Measurements from ENCODE around the gene LIN7B.

Gene LIN7B

DNA sequence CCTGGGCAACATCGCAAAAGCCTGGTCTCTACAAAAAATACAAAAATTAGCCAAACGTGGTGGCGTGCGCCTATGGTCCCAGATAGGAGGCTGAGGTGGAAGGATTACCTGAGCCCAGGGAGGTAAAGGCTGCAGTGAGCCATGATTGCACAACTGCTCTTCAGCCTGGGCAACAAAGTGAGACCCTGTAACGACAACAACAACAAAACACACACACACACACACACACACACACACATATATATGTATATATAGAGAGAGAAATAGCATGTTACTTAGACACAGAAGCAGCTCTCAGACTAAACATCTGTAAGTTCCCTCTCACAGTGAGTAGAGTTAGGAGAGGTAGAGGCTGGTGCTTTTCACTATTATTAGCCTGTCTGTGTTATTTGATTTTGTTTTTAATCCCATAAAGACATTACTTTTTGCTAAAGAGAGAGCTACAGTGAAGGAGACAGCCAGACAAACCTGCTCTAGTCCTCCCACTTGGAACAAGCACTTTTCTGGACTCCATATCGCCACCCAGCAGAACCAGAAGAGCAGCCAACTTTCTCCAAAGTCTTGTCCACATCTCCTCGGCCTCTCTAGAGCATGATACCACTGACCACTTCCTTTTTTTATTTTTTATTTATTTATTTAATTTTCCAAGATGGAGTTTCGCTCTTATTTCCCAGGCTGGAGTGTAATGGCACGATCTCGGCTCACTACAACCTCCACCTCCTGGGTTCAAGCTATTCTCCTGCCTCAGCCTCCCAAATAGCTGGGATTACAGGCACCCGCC is 2.8 kb upstream of the LIN7B start:
- no peak for DNase-seq (ENCODE audit: low read depth, low spot score)
- Histone ChIP-seq H3K27ac (peak overlapping the region; percentile 87), H3K9me3 (ENCODE audit: low read depth, low read length) (no peaks in the 10 kb centered on the region), H3K4me3 (no peak overlapping the region), H3K9ac (ENCODE audit: insufficient read length) (no peak overlapping the region), H3K36me3 (ENCODE audit: insufficient read depth, low read length) (peaks cover 42% of the 10 kb centered on the region)
- TF ChIP-seq EZH2 (IDR thresholded peaks at IDR 0.05) (no peak), FOXP2 (optimal IDR thresholded peaks at IDR 0.05; ENCODE audit: control extremely low read depth, extremely low read length, insufficient read depth) (no peak), POLR2AphosphoS5 (IDR thresholded peaks at IDR 0.05; ENCODE audit: borderline replicate concordance, low read depth, low read length) (0 out of 2 replicates have a peak, but pooled peaks have one; percentile 21)

DNA sequence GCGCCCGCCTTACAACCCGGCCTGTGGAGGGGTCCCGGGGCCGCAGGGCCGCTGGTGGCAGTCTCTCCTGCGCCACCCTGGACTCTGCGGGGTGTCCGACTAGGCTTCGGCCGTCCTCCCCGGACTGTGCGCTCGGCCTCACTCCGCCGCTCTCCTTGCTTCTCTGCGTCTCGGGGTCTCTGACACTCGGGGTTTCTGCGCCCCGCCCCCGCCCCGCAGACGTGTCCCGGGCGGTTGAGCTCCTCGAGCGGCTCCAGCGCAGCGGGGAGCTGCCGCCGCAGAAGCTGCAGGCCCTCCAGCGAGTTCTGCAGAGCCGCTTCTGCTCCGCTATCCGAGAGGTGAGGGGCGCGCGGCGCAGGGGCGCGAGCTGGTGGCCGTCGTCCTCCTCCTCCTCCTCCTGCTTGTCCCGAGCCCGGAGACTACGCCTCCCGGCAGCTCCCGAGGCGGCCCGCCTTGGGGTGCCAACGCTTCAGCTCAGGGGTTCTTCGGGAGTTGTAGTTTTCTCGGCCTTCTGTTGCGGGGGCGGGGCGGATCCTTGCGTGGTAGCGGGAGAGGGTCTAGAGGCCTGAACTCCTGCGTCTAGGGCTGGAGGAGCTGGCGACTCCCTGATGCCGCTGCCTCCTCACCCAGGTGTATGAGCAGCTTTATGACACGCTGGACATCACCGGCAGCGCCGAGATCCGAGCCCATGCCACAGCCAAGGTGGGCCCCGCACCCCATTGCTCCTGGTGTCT is 627 bp downstream of the LIN7B start:
- Histone ChIP-seq H3K9me3 (ENCODE audit: low read depth, low read length) (no peaks in the 10 kb centered on the region), H3K4me3 (peak overlapping the region; percentile 99), H3K27ac (peak overlapping the region; percentile 98), H3K36me3 (ENCODE audit: insufficient read depth, low read length) (peaks cover 12% of the 10 kb centered on the region; the same call in 1 of the 2 replicates), H3K9ac (ENCODE audit: insufficient read length) (peak overlapping the region; percentile 91)
- TF ChIP-seq FOXP2 (optimal IDR thresholded peaks at IDR 0.05; ENCODE audit: control extremely low read depth, extremely low read length, insufficient read depth) (peak; percentile 14), POLR2AphosphoS5 (IDR thresholded peaks at IDR 0.05; ENCODE audit: borderline replicate concordance, low read depth, low read length) (peak; percentile 77; the same call in 1 of the 2 replicates), EZH2 (IDR thresholded peaks at IDR 0.05) (no peak)
- DNase-seq (ENCODE audit: low read depth, low spot score), result no peak

GRCh38 chr19:49116544-49116943 is 2.4 kb downstream of the LIN7B start:
- TF ChIP-seq FOXP2 (optimal IDR thresholded peaks at IDR 0.05; ENCODE audit: control extremely low read depth, extremely low read length, insufficient read depth) (no peak), POLR2AphosphoS5 (IDR thresholded peaks at IDR 0.05; ENCODE audit: borderline replicate concordance, low read depth, low read length) (0 out of 2 replicates have a peak, but pooled peaks have one; percentile 12)
- peaks cover 9% of the 10 kb centered on the region; the same call in 1 of the 2 replicates for H3K36me3 ChIP-seq (ENCODE audit: insufficient read depth, low read length)
- no peaks in the 10 kb centered on the region for H3K9me3 ChIP-seq (ENCODE audit: low read depth, low read length)
- peak overlapping the region; percentile 99 for H3K4me3 ChIP-seq
- DNase-seq (ENCODE audit: low read depth, low spot score), result no peak
- peak overlapping the region; percentile 98 for H3K27ac ChIP-seq
- no peak overlapping the region for H3K9ac ChIP-seq (ENCODE audit: insufficient read length)

DNA sequence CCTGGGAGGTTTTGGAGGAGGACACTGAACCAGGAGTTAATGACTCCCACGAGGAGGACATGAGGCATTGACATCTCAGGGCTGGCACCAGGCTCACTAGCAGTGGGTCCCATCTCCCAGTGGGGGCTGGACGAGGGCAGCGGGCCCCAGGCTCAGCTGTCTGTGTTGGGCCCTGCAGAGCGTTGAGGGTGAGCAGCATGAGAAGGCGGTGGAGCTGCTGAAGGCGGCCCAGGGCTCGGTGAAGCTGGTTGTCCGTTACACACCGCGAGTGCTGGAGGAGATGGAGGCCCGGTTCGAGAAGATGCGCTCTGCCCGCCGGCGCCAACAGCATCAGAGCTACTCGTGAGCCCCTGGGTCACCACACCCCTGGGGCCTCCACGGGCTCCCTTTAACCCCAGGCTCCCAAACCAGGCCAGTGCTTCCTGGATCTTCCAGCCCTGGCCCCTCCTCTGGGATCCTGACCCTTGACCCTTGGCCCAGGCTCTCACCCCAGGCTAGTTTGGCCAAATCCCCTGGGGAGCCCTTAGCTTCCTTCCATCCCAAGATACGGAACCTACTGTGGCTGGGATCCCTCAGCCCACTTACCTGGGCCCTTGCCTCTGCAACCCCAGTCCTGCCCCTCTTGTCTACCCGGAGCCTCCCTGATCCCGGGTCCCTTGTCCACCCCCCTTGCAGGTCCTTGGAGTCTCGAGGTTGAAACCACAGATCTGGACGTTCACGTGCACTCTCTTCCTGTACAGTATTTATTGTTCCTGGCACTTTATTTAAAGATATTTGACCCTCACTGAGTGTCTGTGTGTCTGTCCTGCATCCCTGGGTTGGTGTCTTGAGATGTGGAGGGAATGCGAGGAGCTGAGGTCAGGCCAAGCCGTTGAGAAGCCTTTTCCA is 3.8 kb downstream of the LIN7B start:
- no peak for DNase-seq (ENCODE audit: low read depth, low spot score)
- no peaks in the 10 kb centered on the region for H3K9me3 ChIP-seq (ENCODE audit: low read depth, low read length)
- no peak for TF ChIP-seq EZH2 (IDR thresholded peaks at IDR 0.05)
- H3K27ac ChIP-seq, result peak overlapping the region; percentile 83
- peaks cover 9% of the 10 kb centered on the region; the same call in 1 of the 2 replicates for H3K36me3 ChIP-seq (ENCODE audit: insufficient read depth, low read length)
- peak overlapping the region; percentile 87 for H3K9ac ChIP-seq (ENCODE audit: insufficient read length)
- peak overlapping the region; percentile 82 for H3K4me3 ChIP-seq

GRCh38 chr19:49118565-49119410 is 4.6 kb downstream of the LIN7B start, which contains the start of gene C19orf73:
TSS of gene C19orf73 (minus strand) at chr19:49119143. CDS start at chr19:49119022, 121 bp downstream.
- DNase-seq (ENCODE audit: low read depth, low spot score), result no peak
- TF ChIP-seq POLR2AphosphoS5 (IDR thresholded peaks at IDR 0.05; ENCODE audit: borderline replicate concordance, low read depth, low read length) (peak; percentile 86; the same call in 1 of the 2 replicates), EZH2 (IDR thresholded peaks at IDR 0.05) (no peak), FOXP2 (optimal IDR thresholded peaks at IDR 0.05; ENCODE audit: control extremely low read depth, extremely low read length, insufficient read depth) (peak; percentile 88)
- Histone ChIP-seq H3K9me3 (ENCODE audit: low read depth, low read length) (no peaks in the 10 kb centered on the region), H3K27ac (peak within 1 kb of the TSS; percentile 83), H3K4me3 (peak within 1 kb of the TSS; percentile 82), H3K36me3 (ENCODE audit: insufficient read depth, low read length) (peaks cover 9% of the 10 kb centered on the region; the same call in 1 of the 2 replicates), H3K9ac (ENCODE audit: insufficient read length) (peak within 1 kb of the TSS; percentile 89)

DNA sequence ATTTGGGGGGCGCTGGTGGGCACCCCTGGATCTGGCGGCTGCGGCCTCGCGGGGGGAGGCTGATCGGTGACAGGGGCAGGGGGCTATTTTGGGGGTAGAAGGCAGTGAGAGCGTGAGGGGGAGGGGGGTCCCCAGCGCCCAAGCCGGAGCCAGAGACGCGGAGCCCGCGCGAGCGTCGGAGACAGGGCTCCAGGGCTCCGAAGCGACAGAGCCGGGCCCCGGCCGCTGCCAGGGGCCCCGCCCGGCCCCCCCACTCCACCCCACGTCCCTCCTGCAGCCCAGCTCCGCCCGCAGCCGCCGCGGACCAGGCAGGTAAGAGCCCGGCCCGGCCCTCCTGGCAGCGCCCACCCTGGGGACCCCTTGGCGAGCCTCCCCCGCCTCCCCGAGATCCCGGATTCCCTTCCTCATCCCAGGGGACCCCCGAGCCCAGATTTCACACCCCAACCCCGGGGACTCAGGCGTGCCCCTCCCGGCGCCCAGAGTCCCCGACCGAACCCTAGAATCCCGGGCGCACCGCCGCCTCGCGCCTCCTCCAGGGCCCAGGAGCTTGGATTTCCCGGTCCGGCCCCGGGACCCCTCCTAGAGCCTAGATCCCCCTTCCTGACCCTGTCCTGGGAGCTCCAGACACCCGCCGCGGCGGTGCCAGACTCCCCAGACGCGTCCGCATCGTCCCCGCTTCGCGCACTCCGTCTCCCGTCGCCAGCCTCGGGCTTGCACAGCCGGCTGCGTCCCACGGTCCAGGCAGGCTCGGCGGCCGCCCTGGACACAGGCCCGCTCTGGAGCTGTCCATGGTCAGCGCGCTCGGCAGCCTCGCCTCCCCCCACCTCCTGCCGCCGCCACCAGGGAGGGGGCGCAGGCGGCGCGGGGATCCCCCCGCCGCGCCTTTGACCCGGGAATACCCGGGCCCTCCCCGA is 5.5 kb downstream of the LIN7B start, which contains the start of gene PPFIA3:
PPFIA3 (plus strand) TSS at position 134 of the 914 bp plus-strand sequence. CDS start 8,330 bp downstream, outside the sequence.
- peak within 1 kb of the TSS; percentile 89 for H3K9ac ChIP-seq (ENCODE audit: insufficient read length)
- no peak for DNase-seq (ENCODE audit: low read depth, low spot score)
- H3K27ac ChIP-seq, result peak within 1 kb of the TSS; percentile 83
- H3K9me3 ChIP-seq (ENCODE audit: low read depth, low read length), result no peaks in the 10 kb centered on the region
- H3K4me3 ChIP-seq, result peak within 1 kb of the TSS; percentile 82
- peaks cover 9% of the 10 kb centered on the region; the same call in 1 of the 2 replicates for H3K36me3 ChIP-seq (ENCODE audit: insufficient read depth, low read length)
- TF ChIP-seq POLR2AphosphoS5 (IDR thresholded peaks at IDR 0.05; ENCODE audit: borderline replicate concordance, low read depth, low read length) (no peak), FOXP2 (optimal IDR thresholded peaks at IDR 0.05; ENCODE audit: control extremely low read depth, extremely low read length, insufficient read depth) (no peak), EZH2 (IDR thresholded peaks at IDR 0.05) (no peak)
